Upper lobe of right lung (tissue), 1 donor: ENCODE results near the gene HES1. TPM values are rescaled to one million over a fixed set of nuclear protein-coding genes. Genes with fewer than 3 reads are reported as not detected.

Source experiments
- ATAC-seq: fragments of 200-7000 bp; cut with Tn5 transposase; one replicate; pipeline ENCODE4 v1.9.1; 2020; ENCODE audit warnings: mild to moderate bottlenecking, moderate library complexity
- DNase-seq: peaks from one replicate; pipeline ENCODE4 v3.0.0-alpha.2; 2020
- H3K27ac ChIP-seq: fragments of 200-600 bp; one replicate; pipeline ENCODE4 v1.8.0; 2022
- H3K27me3 ChIP-seq: fragments of 200-600 bp; one replicate; pipeline ENCODE4 v1.8.0; 2022; ENCODE audit warnings: mild to moderate bottlenecking
- H3K36me3 ChIP-seq: fragments of 200-600 bp; one replicate; pipeline ENCODE4 v1.8.0; 2022
- H3K4me1 ChIP-seq: fragments of 200-600 bp; one replicate; pipeline ENCODE4 v1.8.0; 2022
- H3K4me3 ChIP-seq: fragments of 200-600 bp; one replicate; pipeline ENCODE4 v1.8.0; 2022; ENCODE audit warnings: mild to moderate bottlenecking
- H3K9me3 ChIP-seq: fragments of 200-600 bp; one replicate; pipeline ENCODE4 v1.8.0; 2022
- CTCF ChIP-seq: fragments of 200-600 bp; IDR thresholded peaks from one replicate; pipeline ENCODE4 v1.8.0; 2022; ENCODE audit warnings: antibody characterized with exemption
- intact Hi-C: fragments of 100-400 bp; cut with DNase I; formaldehyde crosslinking; loops from one replicate; pipeline ENCODE4 v1.11.0; 2022
- total RNA-seq: library from RNA; stranded (reverse); fragmentation: NEBNext Ultra II Directional; extraction: Animal tissue kit (Norgen Biotek cat#: 25700); gene quantifications from one replicate; pipeline ENCODE4 v1.2.1, GENCODE V29; 2021
- donor health status: DM: no; HTN: yes; CAD: no; lungs with severe emphysema.

Gene HES1
- total RNA-seq, 1 donor from 2014 or later = 43.6 TPM

- Histone ChIP-seq H3K4me1 (peaks cover 5% of the 10 kb centered on the region), H3K4me3 (no peak overlapping the region), H3K36me3 (no peaks in the 10 kb centered on the region), H3K27ac (no peak overlapping the region), H3K27me3 (no peaks in the 10 kb centered on the region), H3K9me3 (no peaks in the 10 kb centered on the region)
- intact Hi-C loops = no loop called here
- no peak for TF ChIP-seq CTCF
- ATAC-seq (no peak), DNase-seq (no peak)
These were observed 36.7 kb upstream of the HES1 start for GRCh38 chr3:194099215-194099614.

- Histone ChIP-seq H3K4me1 (peaks cover 5% of the 10 kb centered on the region), H3K9me3 (no peaks in the 10 kb centered on the region), H3K27ac (no peak overlapping the region), H3K36me3 (no peaks in the 10 kb centered on the region), H3K4me3 (no peak overlapping the region), H3K27me3 (no peaks in the 10 kb centered on the region)
- ATAC-seq = no peak
- TF ChIP-seq CTCF = no peak
- no peak for DNase-seq
- intact Hi-C loops = no loop called here
These were observed 35.0 kb upstream of the HES1 start for GRCh38 chr3:194100856-194101390.

- ATAC-seq (no peak), DNase-seq (no peak)
- Histone ChIP-seq H3K36me3 (no peaks in the 10 kb centered on the region), H3K4me1 (peaks cover 5% of the 10 kb centered on the region), H3K27me3 (no peaks in the 10 kb centered on the region), H3K4me3 (no peak overlapping the region), H3K27ac (no peak overlapping the region), H3K9me3 (no peaks in the 10 kb centered on the region)
- intact Hi-C loops = no loop called here
- TF ChIP-seq CTCF = no peak
These were observed 34.1 kb upstream of the HES1 start for GRCh38 chr3:194101592-194102432.

GRCh38 chr3:194102436-194102835 lies 33.5 kb upstream of the HES1 start:
- TF ChIP-seq CTCF = no peak
- no peak overlapping the region for H3K4me3 ChIP-seq
- H3K9me3 ChIP-seq = no peaks in the 10 kb centered on the region
- intact Hi-C loops = no loop called here
- no peak for DNase-seq
- no peak for ATAC-seq
- no peaks in the 10 kb centered on the region for H3K36me3 ChIP-seq
- H3K4me1 ChIP-seq = peaks cover 5% of the 10 kb centered on the region
- no peaks in the 10 kb centered on the region for H3K27me3 ChIP-seq
- H3K27ac ChIP-seq = no peak overlapping the region

- H3K9me3 ChIP-seq = no peaks in the 10 kb centered on the region
- H3K27ac ChIP-seq = no peak overlapping the region
- TF ChIP-seq CTCF = no peak
- H3K36me3 ChIP-seq = no peaks in the 10 kb centered on the region
- H3K4me1 ChIP-seq = no peaks in the 10 kb centered on the region
- DNase-seq = no peak
- H3K27me3 ChIP-seq = no peaks in the 10 kb centered on the region
- no peak overlapping the region for H3K4me3 ChIP-seq
- intact Hi-C loops = no loop called here
- no peak for ATAC-seq
These were observed 32.4 kb upstream of the HES1 start for GRCh38 chr3:194103505-194103904.
